ENCODE results near the gene KRT12.
"Not testable (repeated sequence)": the region's sequence is repeated elsewhere in the genome, so short reads cannot be mapped to it uniquely, and the experiment has no call there.

The KRT12 gene

DNA sequence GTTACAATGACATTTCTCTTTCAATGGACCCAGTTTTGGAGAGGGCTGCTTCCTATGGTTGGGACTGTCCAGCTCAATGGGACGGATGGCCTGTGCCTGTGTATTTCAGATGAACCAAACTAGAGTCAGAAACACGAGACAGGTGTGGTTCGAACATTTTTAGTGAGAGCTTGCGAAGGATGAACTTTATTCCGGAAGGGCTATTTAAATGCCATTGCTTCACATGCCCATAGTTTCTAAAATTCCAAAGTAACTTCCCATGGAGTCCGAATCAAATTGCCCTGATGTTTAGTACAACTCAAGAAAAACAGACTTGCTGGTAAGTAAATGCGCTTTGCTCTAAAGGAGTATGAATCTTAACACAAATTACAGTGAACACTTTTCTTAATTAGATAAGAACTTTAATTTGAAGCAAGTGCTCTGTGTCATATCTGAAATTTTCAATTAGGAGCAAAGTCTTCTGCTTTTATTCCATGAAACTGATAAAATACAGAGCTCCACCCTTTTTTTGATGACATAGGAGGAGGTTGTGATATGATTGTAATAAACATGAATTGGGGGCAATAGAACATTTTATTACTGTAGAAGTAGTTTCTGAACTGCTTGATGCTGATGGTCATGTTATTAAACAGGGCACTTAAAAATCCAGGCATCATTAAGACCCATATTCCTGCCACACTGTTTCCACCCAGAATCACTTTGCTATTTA lies 16.8 kb upstream of the KRT12 start:
- DNase-seq = no peak

DNA sequence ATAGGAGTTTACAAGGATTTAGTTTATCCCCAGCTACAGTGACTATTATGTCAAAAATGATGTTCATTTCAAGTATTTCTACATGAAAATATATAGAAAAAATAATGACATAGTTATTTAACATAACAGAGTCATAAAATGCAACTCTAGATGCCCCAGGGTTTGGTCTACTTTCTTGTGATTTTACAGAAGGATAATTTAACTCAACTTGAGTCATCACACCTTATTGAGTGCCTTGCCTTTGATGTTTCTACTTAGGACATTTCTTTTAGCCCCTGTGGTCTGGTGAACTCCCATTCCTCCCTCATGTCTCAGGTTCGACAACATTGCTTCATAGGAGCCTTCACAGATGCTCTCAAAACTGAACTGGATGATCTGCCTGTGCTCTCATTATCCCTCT lies 16.0 kb upstream of the KRT12 start:
- no peak for DNase-seq

DNA sequence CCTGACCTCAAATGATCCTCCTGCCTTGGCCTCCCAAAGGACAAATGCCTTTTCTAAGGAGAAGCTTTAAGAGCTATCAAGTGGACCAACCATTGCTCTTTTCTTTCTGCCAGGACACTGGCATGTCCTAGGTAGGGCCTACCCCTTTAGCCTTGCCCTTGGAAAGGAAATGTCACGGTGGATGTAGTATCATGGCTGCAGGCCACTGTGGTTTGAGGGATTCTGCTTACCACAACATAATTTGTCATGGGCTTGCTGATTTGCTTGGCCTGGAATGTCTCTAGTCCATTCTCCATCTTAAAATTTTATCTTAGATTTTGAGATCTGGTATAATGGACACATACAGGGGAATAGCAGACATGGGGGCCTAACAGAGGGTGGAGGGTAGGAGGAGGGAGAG lies 12.0 kb upstream of the KRT12 start:
- DNase-seq = no peak

- DNase-seq = no peak
Observed at GRCh38 chr17:40878044-40878443, 11.0 kb upstream of the KRT12 start.

DNA sequence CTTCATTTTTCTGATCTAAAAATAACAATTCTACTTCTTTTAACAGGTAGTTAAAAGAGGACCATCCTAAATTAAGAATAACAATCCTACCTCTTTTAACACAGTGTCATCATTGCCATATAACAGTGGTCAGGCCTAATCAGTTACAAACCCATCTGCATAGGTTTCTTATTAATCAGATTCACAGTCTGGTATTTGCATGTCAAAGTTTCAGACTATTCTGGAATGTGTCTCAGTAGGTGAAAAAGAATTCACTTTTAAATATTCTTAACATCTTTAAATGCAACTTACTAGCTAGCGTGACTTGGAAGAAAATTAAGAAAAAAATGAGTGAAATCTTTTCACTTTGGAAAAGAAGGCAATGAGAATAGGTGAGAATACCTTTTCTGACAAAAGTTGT lies 6.8 kb upstream of the KRT12 start:
- no peak for DNase-seq

DNA sequence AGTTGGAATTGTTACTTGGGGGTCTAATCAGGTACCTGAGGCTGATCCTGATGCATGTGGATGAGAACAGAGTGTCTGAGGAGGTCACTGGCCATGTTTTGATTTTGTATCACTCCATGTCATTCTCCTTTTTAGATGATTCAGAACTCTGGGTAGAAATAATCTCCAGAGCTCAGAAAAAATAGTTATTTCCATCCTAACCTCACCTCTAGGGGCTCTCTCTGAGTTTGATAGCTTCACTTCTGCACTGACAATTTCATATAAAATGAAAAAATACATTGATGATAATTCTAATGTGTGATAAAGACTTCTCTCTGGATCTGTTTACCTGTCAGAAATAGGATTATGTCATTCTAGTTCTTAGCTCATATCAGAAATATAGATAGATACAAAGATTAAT lies 6.2 kb upstream of the KRT12 start:
- no peak for DNase-seq

GRCh38 chr17:40872416-40872815 lies 5.4 kb upstream of the KRT12 start:
- no peak for DNase-seq

DNA sequence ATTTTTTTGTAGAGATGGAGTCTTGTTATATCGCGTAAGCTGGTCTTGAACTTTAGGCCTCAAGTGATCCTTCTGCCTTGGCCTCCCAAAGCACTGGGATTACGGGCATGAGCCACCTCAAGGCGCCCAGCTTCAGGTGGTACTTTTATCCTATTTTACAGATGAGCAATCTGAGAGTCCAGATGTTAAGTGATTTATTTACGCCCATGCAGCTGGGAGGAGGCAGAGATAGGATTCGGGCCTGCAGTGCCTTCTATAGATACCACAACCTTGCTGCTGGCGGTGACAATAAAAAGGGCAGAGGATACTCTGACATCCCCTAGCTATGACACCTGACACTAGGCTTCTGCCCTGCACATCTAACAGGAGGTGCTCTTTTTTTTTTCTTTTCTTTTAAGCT lies 4.3 kb upstream of the KRT12 start:
- no peak for DNase-seq

DNA sequence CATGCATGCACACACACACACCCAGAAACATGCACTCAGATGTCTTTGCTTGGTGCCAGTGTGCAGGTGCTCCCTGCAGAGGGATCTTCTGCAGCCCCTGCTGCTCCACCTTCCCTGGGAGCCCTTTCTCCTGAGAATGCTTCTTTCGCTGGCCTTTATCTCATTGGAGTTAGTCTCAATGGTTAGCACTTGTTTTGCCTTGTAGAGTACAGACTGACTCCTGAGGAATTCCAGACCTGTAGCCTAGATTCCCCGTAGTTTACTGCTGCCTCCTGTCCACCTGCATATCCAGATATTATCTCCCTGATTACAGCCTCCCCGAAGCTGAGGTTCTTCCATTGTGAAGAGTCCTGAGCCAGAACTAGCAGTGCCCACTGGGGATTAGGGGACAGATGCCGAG lies 3.1 kb upstream of the KRT12 start:
- DNase-seq = no peak

GRCh38 chr17:40864661-40865390 lies 2.2 kb downstream of the KRT12 start:
- DNase-seq = no peak

- DNase-seq = no peak
Observed at GRCh38 chr17:40862985-40863733, 3.9 kb downstream of the KRT12 start.

DNA sequence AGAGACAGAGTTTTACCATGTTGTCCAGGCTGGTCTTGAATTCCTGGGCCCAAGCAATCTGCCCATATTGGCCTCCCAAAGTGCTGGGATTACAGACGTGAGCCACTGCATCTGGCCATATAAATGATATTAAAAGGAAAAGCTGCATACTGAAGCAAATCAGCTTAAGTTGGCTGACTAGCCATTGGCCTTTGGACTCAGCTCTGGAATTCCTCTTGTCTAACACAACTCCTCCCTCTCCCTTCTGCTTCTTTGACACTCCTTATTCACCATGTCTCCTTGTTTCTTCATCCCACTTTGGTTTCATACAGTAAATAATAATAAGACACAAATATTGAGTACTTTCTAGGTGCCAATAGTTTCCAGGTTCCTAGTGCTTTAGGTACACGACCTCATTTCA lies 7.5 kb downstream of the KRT12 start:
- no peak for DNase-seq

DNA sequence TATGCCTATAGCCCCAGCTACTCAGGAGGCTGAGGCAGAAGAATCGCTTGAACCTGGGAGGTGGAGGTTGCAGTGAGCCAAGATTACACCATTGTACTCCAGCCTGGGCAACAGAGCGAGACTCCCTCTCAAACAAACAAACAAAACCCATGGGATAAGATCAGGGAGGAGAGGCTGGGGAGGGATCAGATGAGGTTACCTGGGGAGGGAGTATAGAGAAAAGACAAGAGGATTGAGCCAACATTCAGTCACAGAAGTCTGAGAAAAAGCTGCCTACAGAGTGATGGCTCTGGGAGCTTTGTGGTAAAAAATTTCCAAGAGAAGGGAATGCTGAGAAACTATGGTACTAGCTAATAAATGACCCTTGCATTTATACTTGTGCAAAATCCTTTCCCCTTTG lies 8.4 kb downstream of the KRT12 start:
- not testable (repeated sequence) for DNase-seq

- DNase-seq = no peak
Observed at GRCh38 chr17:40857535-40857934, 9.5 kb downstream of the KRT12 start.

GRCh38 chr17:40854175-40854814 lies 12.7 kb downstream of the KRT12 start:
- no peak for DNase-seq

DNA sequence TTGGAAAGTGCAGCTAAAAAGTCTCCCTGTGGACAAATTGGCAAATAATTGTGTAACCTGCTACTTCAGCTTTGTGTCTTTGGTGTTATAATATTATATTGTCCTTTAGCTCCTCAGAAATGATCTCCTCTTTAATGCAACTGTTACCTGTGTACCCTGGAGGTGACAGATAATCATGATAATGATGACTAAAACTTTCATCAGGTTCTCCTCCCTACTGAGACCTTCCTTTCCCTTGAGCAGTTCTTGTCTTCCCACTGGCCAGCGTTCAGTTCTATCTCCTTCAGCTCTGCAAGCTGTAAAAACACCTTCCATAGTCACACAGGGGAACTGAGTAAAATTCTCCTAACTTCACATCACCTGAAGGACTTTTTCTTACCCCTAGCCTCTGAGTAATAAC lies 14.7 kb downstream of the KRT12 start:
- no peak for DNase-seq

- no peak for DNase-seq
Observed at GRCh38 chr17:40850293-40850972, 16.6 kb downstream of the KRT12 start.

- DNase-seq = no peak
Observed at GRCh38 chr17:40849723-40850122, 17.3 kb downstream of the KRT12 start.

DNA sequence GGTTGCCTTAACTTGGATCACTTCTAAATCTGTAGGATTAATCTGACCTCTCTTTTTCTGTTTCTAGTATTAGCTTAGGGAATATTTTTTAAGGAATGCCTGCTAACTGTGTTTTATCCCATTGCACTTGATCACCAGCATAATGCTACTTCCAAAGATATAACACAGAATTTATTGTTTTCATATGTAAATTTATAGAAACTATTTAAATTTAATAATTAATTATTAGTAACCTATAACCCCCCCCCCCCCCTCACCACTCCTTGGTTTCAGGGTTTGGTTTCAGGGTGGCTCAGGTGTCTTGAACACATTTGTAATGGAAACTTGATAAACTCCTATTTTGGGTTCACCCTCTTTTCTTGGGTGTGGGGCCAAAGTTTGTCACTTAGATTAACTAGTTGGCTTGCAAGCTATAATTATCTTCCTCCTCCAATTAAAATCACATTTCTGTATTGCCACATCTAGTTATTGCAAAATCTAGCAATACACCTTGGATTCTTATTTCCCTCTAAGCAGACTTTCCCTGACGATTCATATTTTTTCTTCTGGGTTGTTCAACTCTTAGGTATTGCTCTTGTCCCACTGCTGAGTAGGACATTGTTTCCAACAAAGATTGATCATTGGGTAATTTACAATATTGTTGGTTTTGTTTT lies 18.3 kb downstream of the KRT12 start:
- no peak for DNase-seq

GRCh38 chr17:40846515-40847144 lies 20.4 kb downstream of the KRT12 start:
- DNase-seq = no peak

- DNase-seq = no peak
Observed at GRCh38 chr17:40844671-40845107, 22.3 kb downstream of the KRT12 start.

- no peak for DNase-seq
Observed at GRCh38 chr17:40843242-40843641, 23.8 kb downstream of the KRT12 start.

All from stimulated activated CD4-positive, alpha-beta T cell treated with anti-CD3 and anti-CD28 coated beads, Interleukin-4, amount 100 ng/mL, for 24 hours (primary cell).